GM23248 (cell line): Measurements from ENCODE around the gene IL32.

Experiments
- EZH2 ChIP-seq: fragments of 200-600 bp; sonication (generic); IDR thresholded peaks from 2 replicates; pipeline ENCODE4 v1.6.1; 2018; ENCODE audit warnings: antibody characterized with exemption, mild to moderate bottlenecking; ENCODE audit not compliant: insufficient read depth, poor library complexity, severe bottlenecking
- EZH2phosphoT487 ChIP-seq: fragments of 200-600 bp; sonication (generic); IDR thresholded peaks from 2 replicates; pipeline ENCODE4 v1.6.1; 2018; ENCODE audit warnings: antibody characterized with exemption, moderate library complexity, mild to moderate bottlenecking, low read depth; ENCODE audit not compliant: insufficient read depth

GRCh38 chr16:3023669-3024478, 41.6 kb upstream of the IL32 start, which contains the start of the genes HCFC1R1 and THOC6:
- TF ChIP-seq EZH2phosphoT487 (no peak), EZH2 (no peak)
